UCSD-AML1 (cell line): ENCODE data around the gene ADARB1.
"Not testable (repeated sequence)": the region's sequence is repeated elsewhere in the genome, so short reads cannot be mapped to it uniquely, and the experiment has no call there.

Source experiments
- DNase-seq: peaks from one replicate; lab custom pipeline; 2025; ENCODE audit not compliant: unreplicated experiment; lab: John Stamatoyannopoulos, UW

The ADARB1 gene

DNA sequence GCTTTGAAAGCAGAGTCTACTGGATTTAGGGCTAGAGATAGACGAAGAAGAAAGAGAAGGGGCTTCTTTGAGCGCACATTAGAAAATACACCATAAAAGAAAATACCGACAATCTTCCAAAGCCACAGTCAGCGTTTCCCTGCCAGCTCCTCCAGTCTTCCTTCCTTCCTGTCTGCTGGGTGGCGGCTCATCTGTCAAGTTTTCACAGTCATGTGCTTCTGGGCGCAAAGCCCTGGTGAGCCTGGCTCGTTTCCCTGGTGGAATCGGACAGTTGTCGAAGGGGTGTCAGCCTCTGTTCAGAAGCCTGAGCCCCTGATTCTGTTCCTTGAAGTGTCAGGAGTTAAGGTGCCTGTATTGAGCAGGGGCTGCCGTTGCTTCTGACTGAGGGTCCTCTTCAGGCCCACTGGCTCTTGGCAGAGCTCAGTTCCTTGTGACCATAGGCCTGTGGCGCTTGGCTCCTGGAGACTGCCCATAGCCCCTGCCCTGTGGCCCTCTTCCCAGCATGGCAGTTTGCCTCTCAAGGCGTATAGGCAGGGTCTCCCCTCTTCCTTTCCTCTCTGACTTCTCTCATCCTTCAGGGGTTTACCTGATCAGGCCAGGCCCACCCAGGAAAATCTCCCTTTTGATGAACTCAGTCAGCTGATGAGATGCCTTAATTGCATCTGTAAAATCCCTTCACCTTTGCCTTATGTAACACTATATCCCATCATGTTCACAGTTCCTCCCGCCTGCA, 58.6 kb downstream of the ADARB1 start:
- peak; percentile 57 for DNase-seq

DNA sequence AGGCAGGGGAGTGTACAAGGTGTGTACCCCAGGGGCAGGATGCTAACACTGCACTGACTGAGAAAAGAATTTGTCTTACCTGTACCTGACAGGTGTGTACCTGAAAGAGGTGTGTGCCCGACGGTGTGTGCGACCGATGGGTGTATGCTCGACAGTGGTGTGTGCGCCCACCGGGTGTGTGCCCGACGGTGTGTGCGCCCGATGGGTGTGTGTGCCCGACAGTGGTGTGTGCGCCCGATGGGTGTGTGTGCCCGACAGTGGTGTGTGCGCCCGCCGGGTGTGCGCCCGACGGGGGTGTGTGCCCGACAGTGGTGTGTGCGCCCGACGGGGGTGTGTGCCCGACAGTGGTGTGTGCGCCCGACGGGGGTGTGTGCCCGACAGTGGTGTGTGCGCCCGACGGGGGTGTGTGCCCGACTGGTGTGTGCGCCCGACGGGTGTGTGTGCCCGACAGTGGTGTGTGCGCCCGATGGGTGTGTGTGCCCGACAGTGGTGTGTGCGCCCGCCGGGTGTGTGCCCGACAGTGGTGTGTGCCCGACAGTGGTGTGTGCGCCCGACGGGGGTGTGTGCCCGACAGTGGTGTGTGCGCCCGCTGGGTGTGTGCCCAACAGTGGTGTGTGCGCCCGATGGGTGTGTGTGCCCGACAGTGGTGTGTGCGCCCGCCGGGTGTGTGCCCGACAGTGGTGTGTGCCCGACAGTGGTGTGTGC, 59.3 kb downstream of the ADARB1 start:
- DNase-seq = not testable (repeated sequence)

GRCh38 chr21:45134279-45135076, 60.1 kb downstream of the ADARB1 start:
- no peak for DNase-seq

DNA sequence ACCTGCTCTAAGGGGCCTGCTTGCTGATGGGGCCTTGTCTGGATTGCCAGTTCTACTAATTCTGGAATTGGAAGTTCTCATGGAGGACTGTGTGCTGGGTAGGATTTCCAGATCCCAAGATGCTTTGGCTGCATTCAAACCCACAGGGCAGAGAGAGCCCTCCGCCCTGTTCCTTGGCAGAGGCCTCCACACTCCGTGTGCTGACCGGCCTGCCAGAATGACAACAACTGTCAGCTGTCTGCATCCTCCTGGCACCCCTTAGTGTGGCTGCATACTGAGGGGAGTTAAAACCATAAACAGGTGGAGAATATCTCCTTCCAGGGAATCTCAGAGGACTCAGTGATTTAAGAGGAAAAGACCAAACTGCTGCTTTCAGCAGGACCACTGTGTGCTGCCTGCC, 60.7 kb downstream of the ADARB1 start:
- DNase-seq = no peak

GRCh38 chr21:45135868-45136267, 61.5 kb downstream of the ADARB1 start:
- DNase-seq = no peak

DNA sequence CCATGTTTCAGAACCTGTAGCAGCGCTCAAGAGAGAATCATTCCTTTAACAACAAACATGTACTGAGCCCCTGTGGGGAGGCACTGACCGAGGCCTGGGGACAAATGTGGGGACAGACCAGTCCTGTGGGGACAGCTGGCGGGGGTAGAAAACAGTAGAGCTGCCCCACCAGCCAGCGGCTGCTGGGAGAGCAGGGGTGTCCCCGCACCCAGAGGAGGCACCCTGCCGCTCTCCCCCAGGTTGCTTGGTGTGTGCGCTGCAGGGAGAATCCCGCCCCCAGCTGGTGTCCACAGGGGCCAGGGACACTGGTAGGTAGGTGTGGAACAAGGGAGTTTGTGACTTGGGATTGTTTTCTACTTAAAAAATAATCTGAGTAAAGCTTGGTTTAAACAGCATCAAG, 62.1 kb downstream of the ADARB1 start:
- DNase-seq = no peak

DNA sequence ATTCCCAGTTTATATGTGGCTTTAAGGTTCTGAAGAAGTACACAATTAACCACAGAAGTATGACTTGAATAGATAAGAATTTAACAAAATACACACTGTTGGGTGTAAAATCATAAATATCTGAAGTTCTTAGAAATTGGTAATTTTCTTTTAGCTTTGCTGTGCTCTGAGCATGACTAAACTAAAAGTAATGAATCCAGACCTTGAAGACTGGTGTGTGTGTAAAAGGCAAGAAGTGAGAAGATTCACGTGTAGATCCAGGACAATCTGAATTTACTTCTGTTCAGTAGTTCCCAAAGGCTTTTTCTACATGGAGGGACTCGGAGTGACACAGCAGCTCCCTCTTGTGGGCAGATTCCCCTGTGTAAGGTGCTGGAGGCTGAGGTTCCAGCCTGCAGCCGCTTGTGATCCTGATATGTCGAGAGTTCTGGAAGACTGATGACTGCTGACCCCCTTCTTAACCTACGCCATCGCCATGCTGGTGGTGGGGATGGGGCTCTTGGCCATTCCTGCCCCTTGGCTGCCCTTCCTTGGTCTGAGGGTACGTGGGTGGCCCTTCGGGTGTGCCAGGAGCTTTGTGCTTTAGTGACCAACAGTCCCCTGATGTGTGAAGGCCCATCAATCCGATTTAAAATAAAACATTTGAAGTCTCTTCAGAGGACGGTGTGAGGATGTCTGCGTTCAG, 62.7 kb downstream of the ADARB1 start:
- DNase-seq = peak; percentile 76

GRCh38 chr21:45137612-45137937, 63.2 kb downstream of the ADARB1 start:
- DNase-seq = no peak

DNA sequence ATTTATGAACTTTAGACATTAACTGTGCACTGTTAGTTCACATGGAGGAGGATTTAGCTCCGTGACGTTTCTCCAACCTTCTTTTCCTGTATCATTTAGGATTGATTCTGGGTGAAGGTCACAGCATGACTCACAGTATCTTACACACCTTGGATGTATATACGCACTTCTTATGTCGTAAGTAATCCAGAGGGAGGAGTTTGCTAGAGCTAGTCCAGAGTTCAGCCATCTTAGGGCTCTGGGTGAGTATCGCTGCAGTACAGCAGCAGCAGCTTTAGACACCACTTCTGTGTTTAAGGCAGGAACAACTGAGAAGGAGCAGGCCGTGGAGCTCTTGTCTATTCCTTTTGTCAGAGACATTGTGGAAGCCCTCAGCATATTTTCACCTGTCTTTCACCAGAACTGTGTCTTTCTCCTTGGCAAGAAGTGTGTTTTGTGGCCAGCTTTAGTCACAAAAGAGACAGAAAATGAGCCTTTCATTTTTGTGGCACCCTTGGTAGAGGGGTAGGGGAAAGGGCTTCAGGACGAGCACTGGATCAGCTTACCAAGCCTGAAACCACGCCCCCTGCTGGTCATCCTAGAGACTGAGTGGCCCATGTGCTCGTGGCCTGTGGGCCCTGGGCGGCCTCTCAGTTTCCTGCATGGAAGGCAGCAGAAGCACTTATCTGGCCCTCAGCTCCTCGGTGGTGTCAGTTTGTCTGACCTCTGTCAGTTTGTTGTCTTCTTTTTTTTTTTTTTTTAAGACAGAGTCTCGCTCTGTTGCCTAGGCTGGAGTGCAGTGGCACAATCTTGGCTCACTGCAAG, 64.0 kb downstream of the ADARB1 start:
- DNase-seq = peak; percentile 76

DNA sequence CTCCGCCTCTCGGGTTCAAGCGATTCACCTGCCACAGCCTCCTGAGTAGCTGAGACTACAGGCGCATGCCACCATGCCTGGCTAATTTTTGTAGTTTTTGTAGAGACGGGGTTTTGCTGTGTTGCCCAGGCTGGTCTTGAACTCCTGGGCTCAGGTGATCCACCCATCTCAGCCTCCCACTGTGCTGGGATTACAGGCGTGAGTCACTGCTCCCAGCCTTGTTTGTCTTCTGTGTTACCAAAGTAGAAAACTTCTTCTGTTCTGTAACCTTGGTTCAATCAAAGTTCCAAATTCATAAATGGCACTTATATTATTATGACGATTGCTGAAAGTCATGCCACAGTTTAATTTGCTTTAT, 64.6 kb downstream of the ADARB1 start:
- DNase-seq = not testable (repeated sequence)

DNA sequence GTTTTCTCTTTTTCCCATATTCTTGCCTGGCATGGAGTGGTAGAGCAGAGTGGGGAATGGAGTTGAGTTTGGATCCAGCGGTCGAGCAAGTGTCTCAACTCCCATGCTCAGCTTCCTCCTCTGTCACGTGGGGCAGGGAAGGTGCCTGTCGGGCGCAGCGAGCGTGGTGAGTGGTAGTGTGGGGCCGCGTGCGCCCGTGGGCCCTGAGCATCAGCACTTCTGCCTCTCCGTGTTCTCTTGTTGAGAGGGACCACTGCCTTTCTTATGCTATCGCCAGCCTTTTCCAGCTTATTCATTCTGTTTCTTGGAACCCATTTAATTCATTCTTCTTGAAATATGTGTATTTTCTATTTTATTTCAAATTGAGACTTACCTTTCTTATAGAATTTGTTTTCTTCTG, 65.1 kb downstream of the ADARB1 start:
- no peak for DNase-seq

DNA sequence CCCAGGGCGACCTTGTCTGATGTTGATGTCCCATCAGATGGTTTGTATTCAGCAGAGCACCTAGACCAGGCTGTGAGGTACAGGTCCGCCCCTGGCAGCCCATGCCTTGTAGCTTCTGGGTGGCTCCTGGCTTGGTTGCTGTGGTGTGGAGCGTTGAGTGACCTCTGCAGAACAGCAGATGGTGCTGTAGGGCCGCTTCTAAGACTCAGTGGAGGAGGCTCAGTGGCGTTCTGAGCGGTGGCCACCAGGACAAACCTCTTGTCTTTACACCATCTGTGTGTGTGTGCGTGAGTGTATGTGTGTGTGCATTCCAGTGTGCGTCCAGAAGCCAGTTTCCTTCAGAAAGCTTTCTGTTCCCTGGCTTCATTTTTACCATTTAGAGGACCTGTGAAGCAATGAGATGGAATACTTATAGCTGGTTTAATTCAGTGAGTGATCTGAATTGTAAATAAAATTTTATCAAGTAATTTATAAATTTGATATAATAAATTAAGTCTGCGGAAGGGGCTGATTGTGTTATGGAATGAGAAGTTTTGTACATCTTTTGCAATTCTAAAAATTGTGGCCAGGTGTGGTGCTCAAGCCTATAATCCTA, 66.1 kb downstream of the ADARB1 start:
- peak; percentile 79 for DNase-seq

DNA sequence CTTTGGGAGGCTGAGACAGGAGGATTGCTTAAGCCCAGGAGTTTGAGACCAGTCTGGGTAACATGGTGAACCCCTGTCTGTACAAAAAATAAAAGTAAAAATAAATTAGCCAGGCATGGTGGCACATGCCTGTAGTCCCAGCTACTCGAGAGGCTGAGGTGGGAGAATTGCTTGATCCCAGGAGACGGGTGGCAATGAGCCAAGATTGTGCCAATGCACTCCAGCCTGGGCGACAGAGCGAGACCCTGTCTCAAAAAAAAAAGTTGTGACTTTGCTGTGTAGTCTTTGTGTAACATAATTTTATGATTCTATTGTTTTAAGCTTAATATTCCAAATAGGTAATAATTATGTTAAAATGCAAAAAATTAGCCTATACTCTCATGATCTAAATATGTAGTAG, 66.6 kb downstream of the ADARB1 start:
- DNase-seq = not testable (repeated sequence)

GRCh38 chr21:45141507-45141906, 67.1 kb downstream of the ADARB1 start:
- no peak for DNase-seq

DNA sequence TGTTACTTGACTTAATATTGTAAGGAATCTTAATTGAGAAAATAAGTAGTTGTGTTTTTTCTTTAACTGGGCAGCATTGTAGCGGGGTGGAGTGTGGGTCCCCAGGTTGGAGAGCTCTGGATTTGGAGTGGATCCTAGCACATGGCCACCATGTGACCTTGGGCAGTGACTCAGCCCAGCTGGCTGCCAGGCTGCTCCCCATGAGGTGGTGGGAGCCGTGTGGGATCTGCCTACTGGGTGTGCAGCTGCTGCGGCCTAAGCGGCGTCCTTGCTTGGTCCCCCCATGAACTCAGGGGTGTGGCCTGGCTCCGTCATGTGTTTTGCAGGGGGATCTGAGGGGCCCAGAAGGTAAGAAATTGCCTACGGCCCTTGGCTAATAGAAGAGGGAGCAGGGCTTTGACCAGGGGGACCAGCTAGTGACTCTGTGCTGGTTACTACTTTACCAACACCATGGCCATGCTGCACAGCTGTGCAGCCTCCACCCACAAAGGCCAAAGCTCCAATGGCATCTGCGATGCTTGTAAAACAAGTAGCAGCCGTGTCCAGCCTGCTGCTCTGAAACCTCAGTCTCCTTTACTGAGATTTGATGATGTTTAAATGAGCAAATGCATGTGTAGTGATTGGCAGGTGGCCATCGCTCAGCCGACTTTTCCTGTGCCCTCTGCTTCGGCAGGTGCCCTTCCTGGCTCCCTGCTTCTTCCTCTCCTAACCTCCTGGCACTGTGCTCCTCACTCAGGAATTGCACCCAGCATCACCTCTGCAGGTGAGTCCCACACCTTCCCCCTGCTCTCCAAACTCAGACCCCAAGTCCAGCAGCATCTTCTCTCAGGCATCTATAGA, 68.3 kb downstream of the ADARB1 start:
- DNase-seq = no peak

GRCh38 chr21:45143855-45144254, 69.5 kb downstream of the ADARB1 start:
- no peak for DNase-seq

DNA sequence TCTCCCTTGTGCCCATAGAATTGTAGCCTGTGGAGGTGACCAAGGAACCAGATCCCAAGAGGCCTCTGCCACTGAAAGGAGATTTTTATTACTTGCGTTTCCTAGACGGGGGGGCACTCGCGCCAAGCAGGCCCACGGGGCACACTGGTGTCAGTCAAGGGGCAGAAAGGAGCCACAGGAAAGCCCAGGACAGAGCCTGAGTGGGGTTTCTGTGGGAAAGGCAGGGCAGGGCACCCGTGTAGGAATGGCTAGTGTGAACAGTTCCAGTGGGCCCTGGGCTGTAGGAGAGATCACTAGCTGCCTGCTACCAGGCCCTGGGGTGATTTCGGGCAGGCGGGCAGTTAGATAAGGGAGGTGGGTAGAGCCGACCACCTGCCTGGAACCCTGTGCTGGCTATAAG, 70.8 kb downstream of the ADARB1 start:
- DNase-seq = no peak

- not testable (repeated sequence) for DNase-seq
Observed at GRCh38 chr21:45145846-45146245, 71.5 kb downstream of the ADARB1 start.

GRCh38 chr21:45146306-45146705, 71.9 kb downstream of the ADARB1 start:
- no peak for DNase-seq
